Measurements from ENCODE around the gene RNF166. TPM values are rescaled to one million over a fixed set of nuclear protein-coding genes. Genes with fewer than 3 reads are reported as not detected.

RNF166 gene
- total RNA-seq, 2 experiments from 2014 or later: 80.7 to 82.4 TPM

DNA sequence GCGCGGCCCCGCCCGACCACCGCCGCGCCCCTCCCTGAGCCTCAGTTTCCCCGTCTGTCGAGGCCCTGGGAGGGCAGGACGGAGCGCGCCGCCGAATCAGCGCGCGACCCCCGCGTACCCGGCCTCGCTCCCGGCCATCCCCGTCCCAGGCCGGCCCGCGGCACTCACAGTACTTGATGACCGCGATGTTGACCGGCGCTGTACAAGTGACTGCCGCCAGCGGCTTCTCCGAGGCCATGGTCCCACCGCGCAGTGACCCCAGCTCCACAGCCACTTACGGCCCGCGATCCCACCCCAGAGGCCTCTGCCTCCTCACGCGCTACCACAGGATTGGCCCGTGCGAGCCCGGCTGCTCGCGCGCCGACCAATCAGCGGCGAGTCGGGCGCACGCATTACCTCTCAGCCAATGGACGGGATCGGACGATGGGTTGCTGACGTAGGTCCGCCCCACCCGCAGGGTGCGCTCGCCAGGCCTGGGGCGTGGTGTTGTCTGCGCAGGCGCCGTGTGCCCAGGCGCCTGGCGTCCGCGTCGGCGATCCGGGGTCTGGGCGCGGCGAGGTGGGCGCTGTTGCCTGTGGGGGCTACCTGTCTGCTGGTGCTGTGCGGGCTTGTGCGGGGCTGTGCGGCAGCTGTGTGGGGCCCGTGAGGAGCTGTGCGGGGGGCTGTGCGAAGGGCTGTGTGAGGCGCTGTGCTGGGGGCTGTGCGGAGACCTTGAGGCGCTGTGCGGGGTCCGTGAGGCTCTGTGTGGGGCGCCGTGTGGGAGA lies 43.2 kb downstream of the RNF166 start, which contains the start of gene MVD:
MVD (minus strand) TSS at position 249 of the 764 bp plus-strand sequence; CDS start at position 238, 11 bp downstream.
- ChIA-PET CTCF (interaction anchor here (0.7 to 1.7 kb wide), 4 partner anchors 9 to 42 kb away, joined by 3 to 6 read pairs (median 3); no protein-coding TSS in a partner anchor), POLR2A (interaction anchor here (0.6 to 3.6 kb wide), 8 partner anchors 9 to 195 kb away, joined by 3 to 20 read pairs (median 4); no protein-coding TSS in a partner anchor)
- peaks cover 11% of the 10 kb centered on the region for H3K36me3 Mint-ChIP-seq (ENCODE audit: low read depth)
- peak; percentile 98 for ATAC-seq
- H3K27me3 Mint-ChIP-seq: no peaks in the 10 kb centered on the region
- H3K4me3 Mint-ChIP-seq: peak within 1 kb of the TSS; percentile 96
- no peak for TF ChIP-seq CTCF (IDR thresholded peaks at IDR 0.05)
- peak within 1 kb of the TSS; percentile 90 for H3K27ac Mint-ChIP-seq
- peaks cover 21% of the 10 kb centered on the region for H3K4me1 Mint-ChIP-seq (ENCODE audit: low read depth)
- DNase-seq: peak; percentile 97
- no peaks in the 10 kb centered on the region for H3K9me3 Mint-ChIP-seq
- intact Hi-C loops (cut with micrococcal nuclease): no loop called here

DNA sequence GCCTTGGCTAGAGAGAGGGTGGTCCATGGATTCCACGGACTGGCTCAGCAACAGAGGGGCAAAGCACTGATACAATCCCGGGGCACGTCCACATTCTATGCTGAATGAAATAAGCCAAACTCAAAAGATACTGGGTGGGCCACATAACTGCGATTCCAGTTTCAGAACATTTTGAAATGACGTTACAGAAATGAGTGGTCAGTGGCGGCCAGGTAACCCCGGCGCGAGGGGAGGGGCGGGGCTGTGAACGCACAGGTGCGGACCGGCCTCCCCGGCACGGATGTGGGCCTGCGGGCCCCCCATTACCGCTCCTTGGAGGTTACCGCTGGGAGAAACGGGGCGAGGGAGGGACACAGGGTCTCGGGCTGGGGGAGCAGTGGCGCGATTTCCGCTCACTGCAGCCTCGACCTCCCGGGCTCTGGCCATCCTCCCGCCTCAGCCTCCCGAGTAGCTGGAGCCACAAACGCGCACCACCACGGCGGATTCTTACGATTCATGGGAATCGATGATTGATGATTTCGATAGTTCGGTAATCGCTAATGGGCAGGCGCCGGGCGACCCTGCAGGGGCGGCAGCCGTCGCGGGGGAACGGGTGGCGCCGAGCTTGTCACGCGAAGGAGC lies 43.9 kb downstream of the RNF166 start:
- Mint-ChIP-seq H3K36me3 (ENCODE audit: low read depth) (peaks cover 11% of the 10 kb centered on the region), H3K4me3 (peak overlapping the region; percentile 96), H3K4me1 (ENCODE audit: low read depth) (peaks cover 21% of the 10 kb centered on the region), H3K27ac (peak overlapping the region; percentile 81), H3K27me3 (no peaks in the 10 kb centered on the region), H3K9me3 (no peaks in the 10 kb centered on the region)
- peak; percentile 1 for ATAC-seq
- ChIA-PET CTCF (interaction anchor here (0.7 to 1.7 kb wide), 5 partner anchors 9 to 43 kb away, joined by 3 to 6 read pairs (median 3); no protein-coding TSS in a partner anchor), POLR2A (interaction anchor here (0.6 to 3.6 kb wide), 7 partner anchors 9 to 196 kb away, joined by 3 to 20 read pairs (median 3); no protein-coding TSS in a partner anchor)
- peak; percentile 42 for DNase-seq
- intact Hi-C loops (cut with micrococcal nuclease): no loop called here
- no peak for TF ChIP-seq CTCF (IDR thresholded peaks at IDR 0.05)

DNA sequence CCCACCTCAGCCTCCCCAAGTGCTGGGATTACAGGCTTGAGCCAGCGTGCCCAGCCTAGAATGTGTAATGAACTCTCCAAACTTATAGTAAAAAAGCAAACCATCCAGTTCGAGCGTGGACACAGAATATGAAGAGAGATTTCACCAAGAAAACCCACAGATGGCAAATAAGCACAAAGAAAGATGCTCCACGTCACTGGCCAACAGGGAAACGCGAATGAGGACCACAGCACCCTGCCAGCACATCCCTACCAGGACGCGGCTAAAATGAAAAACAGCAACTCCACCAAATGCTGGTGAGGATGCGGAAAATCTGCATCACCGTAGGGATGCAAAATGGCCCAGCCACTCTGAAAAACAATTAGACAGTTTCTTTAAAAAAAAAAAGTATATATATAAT lies 44.7 kb downstream of the RNF166 start:
- CTCF ChIA-PET: interaction anchor here (1.0 kb wide), 1 partner anchor 15 kb away, joined by 3 read pairs; no protein-coding TSS in a partner anchor
- POLR2A ChIA-PET: no interaction called here
- H3K27ac Mint-ChIP-seq: peak overlapping the region; percentile 42

DNA sequence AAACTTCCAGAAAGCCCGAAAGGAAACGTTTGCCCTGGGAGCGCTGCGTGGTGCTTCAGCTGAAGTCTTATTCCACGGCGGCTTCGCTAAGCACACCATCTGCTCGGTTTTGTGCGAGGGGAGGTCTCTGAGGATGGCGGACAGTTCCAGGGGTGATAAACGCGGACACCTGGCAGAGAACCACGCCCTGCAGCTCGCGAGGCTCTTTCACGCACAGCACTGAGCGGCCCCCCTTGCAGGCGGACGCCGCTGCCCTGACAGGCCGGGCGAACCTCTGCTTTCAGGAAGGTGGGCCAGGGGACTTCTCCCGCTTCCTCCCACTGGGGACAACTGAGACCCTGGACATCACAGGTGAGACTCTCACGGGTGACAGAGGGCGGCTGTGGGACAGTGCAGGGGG lies 47.0 kb downstream of the RNF166 start:
- no peak overlapping the region for H3K27ac Mint-ChIP-seq
- ChIA-PET CTCF (no interaction called here), POLR2A (no interaction called here)
- TF ChIP-seq CTCF (IDR thresholded peaks at IDR 0.05): no peak
- no peak overlapping the region for H3K4me3 Mint-ChIP-seq
- ATAC-seq: no peak
- no peaks in the 10 kb centered on the region for H3K27me3 Mint-ChIP-seq
- H3K4me1 Mint-ChIP-seq (ENCODE audit: low read depth): peaks cover 14% of the 10 kb centered on the region
- no peak for DNase-seq
- no peaks in the 10 kb centered on the region for H3K9me3 Mint-ChIP-seq
- H3K36me3 Mint-ChIP-seq (ENCODE audit: low read depth): peaks cover 20% of the 10 kb centered on the region
- intact Hi-C loops (cut with micrococcal nuclease): no loop called here

More for the DNA sequence above, 44.7 kb downstream of the RNF166 start:
- Mint-ChIP-seq H3K27me3 (no peaks in the 10 kb centered on the region), H3K36me3 (ENCODE audit: low read depth) (peaks cover 11% of the 10 kb centered on the region), H3K4me3 (peak overlapping the region; percentile 61), H3K4me1 (ENCODE audit: low read depth) (peaks cover 19% of the 10 kb centered on the region), H3K9me3 (no peaks in the 10 kb centered on the region)
- no peak for ATAC-seq
- intact Hi-C loops (cut with micrococcal nuclease): no loop called here
- no peak for TF ChIP-seq CTCF (IDR thresholded peaks at IDR 0.05)
- no peak for DNase-seq

DNA sequence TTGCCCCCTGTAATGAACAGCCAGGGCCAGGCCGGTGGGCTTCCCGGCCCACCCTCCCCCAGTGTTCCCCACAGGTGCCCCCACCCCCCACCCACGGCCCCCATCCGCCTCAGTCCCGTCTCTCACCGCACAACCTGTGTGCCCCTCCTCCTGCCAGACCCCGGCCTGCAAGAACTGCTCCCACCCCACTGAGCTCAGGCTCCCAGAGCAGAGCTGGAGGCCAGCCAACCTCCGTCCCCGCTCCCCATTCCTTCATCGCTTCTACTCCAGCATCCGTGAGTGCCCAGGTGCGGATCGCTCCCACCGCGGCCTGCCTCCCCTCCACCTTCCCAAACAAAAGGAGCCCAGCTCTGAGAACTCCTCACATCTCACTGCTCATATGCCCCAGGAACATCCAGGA lies 47.5 kb downstream of the RNF166 start:
- Mint-ChIP-seq H3K9me3 (no peaks in the 10 kb centered on the region), H3K4me1 (ENCODE audit: low read depth) (peaks cover 11% of the 10 kb centered on the region), H3K4me3 (no peak overlapping the region), H3K36me3 (ENCODE audit: low read depth) (peaks cover 20% of the 10 kb centered on the region), H3K27ac (no peak overlapping the region), H3K27me3 (no peaks in the 10 kb centered on the region)
- no peak for TF ChIP-seq CTCF (IDR thresholded peaks at IDR 0.05)
- ATAC-seq: no peak
- ChIA-PET CTCF (no interaction called here), POLR2A (no interaction called here)
- intact Hi-C loops (cut with micrococcal nuclease): no loop called here
- no peak for DNase-seq
